ENCODE measurements around the gene TMEM40.
"Not testable (repeated sequence)": the region's sequence is repeated elsewhere in the genome, so short reads cannot be mapped to it uniquely, and the experiment has no call there.

Gene TMEM40

DNA sequence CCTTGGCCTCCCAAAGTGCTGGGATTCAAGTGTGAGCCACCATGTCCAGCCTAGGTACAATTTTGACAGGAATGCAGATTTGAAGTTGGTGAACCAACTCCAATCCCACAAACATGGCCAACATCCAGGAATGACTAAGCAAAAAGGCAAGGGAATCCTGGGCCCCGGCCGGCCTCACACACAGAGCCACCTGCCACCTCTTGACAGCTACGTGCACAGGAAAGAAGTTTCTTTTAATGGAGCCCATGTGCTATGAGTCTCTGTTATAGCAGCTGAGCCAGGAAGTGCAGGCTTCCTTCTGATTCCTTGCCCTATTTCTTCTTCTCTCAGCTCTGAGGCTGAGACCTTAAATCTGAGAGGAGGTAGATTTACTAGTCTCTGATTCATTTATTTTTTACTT is 8.8 kb downstream of the TMEM40 start:
- DNase-seq, result no peak

DNA sequence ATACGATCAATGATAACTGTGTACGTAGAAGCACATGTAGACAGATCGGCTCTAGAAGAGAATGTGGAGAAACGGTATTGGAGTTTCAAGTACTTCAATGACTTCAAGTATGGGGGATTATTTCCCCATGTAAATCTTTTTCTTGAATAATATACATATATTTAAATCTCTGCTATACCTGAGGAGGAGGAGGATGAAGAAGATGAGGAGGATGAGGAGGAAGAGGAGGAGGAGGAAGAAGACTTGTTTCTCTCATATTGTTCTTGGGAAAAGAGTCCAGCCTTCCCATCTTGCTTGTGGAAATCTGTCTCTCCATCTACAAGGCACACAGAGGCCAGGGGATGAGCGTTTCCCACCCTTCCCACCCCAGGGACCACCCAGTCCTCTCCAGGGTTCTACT is 10.6 kb downstream of the TMEM40 start:
- DNase-seq, result no peak

DNA sequence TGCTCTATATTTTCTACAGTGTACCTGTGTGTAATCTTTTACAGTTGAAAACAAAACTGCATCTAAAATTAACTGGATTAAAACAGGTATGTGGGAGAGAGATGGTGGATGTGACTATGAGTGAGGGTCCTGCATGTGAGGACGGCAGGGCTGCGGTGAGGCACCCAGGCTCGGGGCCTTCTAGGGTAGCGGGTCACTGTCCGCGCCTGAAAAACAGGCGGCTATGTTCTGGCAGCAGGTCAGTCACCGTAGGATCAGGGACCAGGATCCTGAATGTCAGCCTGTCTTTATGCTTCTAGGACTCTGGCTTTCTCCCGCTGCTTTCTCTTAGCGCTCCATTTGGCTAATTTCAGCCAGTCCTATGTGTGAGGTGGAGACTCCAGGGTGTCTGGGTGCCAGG is 12.6 kb downstream of the TMEM40 start:
- no peak for DNase-seq

DNA sequence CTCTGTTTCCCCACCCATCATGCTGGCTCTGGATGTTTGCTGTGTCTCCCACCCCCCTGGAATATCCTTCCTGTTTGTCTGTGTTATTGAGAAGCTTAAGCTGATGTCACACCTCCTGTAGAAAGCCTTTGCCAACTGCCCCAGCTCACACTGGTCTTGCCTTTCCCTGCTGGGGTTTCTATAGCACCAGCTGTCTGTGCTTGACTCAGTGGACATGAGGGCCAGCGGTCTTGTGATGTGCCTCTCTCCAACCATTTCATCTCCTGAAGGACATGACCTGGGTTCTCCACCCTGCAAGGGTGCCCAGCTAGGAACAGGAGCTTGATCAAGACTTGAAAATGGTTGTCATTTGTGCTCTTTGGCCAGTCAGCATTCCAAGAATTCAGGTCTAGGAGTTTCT is 14.7 kb downstream of the TMEM40 start:
- no peak for DNase-seq

DNA sequence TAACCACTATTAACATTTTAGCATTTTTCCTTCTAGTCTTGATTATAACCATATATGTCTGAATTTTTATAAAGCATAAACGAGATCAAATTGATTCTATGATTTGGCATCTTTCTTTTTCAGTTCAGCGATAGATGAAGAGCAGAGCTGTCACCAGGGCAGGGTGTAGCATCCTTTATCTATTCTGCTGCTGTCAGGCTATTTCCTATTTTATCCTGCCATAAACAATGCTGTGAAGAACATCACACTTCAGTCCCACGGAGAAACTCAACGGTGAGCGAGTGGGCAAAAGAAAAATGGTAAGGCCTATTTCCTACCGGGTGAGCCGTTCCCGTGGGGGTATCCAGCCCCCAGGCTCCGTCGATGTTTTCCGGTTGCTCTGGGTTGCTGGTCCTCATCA is 15.5 kb downstream of the TMEM40 start:
- DNase-seq, result no peak

DNA sequence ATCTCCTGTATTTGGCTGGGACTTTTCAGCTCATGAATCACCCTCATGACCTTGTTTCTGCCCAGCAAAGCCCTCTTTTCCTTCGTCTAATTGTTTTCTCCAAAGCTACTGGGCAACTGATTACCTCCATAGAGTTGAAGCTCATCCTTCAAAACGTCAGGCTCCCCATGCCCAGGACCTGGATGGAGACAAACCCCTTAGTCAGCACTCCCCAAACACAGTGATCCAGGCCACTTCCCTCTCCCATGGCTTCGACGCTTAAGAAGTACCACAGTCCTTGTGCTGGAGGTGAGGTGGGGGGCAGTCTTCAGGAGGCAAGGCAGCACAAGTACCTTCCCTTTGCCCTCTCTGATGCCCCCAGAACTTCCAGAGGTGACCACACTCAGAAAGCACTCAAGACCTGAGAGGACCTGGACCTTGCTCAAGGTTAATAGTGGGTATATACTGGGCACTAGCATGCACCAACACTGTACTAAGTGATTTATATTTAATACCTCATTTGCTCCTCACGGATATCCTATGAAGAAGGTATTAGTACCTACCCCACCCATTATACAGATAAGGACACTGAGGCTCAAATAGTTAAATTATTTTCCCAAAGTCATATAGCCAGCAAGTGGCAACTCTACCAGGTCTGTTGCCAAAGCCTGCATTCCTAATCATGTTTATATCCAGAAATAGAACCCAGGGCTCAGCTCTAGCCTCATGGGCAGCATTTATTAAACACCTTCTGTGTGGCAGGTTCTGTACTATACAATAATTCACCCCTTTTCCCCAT is 16.5 kb downstream of the TMEM40 start:
- DNase-seq, result no peak

DNA sequence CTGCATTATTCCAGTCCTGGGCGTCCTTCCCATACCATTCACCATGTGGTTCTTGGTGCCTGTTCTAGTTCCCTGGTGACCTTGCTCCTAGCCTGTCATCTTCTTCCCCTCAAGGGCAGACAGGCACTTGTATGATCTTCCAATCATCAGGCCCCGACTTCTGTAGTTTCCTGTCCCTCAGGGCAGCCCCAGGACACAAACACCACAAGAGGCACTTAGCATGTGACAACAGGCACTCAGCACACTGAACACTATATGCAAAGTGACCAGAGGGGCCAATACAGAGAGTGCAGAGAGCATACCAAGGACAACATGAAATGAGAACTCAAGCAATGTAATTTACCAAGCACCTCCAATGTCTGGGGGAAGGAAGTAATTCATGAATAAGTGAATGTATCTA is 17.9 kb downstream of the TMEM40 start:
- no peak for DNase-seq

DNA sequence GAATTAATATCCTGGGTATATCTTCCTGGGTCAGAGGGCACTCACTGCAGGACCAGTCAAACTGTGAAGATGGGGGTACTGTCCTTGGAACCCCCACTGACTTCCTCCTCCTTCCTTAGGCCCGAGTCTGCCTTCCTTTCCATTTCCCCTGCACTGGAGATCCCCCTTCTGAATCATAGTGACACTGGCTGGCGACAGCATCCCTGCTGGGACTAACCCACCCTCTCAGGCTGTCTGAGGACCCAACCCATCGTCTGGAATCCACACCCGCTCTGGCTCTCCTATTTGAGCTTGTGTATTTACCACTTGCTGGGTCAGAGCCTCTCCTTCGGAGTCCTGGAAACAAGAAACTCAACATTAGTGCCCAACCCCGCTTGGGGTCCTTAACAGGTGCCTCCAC is 21.2 kb downstream of the TMEM40 start:
- DNase-seq, result no peak

DNA sequence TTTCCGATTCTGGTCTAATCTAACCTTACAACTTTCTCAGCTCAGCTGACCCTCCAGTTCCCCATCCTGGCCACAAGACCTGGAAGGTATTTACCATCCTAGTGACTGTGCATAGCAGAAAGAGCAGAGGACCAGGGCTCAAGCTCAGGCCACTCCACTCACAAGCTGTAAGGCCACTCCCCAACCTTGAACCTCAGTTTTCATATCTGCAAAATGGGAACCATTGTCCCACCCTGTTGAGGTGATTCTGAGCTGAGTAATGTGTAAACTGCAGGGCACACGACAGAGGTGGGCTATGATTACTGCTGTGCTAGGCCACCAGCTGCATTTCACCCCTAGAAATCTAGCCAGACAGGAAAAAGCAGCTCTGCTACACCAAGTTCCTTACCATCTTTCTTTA is 21.7 kb downstream of the TMEM40 start:
- no peak for DNase-seq

DNA sequence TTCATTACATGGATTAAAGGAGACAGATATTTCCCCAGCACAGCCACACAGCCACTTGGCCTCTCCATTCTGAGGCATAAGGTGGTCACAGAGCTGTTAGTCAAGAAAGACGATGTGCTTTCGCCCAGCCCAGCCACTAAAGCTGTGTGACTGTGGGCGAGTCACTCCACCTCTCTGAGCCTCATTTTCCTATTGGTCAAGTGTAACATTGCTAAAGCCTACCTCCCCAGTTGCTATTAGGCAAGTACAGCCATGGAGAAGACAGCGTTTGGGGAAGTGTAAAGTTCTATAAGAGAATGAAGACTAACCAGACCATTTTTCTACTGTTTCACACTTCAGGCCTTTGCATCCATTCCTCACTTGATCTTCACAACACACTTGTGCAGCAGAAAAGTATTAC is 24.1 kb downstream of the TMEM40 start:
- no peak for DNase-seq

DNA sequence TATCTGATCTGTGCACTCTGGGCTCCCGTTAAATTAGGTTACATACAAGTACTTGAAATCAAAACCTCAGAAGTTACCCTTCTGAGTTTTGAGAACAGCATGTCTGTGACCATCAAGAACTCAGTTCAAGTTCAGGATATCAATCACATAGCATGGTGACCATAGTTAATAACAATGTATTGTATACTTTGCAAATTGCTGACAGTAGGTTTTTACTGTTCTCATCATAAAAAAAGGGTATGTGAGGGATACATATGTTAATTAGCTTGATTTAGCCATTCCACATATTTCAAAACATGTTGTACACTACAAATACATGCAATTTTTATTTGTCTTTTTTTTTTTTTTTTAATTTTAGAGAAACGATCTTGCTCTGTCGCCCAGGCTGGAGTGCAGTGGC is 25.5 kb downstream of the TMEM40 start:
- DNase-seq, result no peak

DNA sequence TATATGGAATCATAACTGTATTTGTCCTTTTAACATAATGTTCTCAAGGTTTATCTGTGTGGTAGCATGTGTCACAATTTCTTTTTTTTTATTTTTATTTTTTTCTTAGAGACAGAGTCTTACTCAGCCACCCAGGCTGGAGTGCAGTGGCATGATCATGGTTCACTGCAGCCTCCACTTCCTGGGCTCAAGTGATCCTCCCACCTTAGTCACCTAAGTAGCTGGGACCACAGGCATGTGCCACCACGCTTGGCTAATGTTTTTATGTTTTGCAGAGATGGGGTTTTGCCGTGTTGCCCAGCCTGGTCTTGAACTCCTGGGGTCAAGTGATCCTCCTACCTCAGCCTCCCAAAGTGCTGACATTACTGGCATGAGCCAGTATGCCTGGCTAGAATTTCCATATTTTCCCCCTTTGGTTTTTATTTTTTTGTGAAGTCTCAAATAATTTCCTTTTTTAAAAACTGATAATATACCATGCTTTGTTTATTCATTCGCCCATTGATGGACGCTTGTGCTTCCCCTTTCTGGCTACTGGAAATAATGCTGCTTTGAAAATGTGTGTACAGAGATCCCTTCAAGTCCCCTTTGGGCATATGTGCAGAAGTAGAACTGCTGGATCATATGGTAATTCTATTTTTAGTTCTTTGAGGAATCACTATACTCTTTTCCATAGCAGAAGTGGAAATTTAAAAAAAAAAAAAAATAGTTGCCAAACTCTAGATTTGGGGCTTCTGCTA is 28.4 kb downstream of the TMEM40 start:
- DNase-seq, result no peak

DNA sequence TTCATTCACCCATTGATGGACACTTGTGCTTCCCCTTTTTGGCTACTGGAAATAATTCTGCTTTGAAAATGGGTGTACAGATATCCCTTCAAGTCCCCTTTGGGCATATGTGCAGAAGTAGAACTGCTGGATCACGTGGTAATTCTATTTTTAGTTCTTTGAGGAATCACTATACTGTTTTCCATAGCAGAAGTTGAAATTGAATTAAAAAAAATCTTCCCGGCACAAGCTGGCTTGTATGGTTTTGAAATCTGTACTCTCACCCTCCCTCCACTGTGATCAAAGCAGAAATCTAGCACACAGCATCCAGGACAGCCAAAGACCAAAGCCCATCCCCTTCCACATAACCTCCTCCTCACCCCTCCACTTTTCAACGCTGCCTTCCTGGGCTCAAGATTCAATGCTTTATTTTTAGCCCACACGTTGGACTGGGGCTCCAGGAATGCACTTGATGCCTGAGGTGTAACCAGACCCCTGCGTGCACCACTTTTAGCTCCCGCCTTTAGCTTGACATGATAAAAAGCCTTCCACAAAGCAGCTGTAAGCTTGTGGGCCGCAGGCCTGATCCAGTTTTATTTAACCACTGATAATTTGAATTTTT is 29.9 kb downstream of the TMEM40 start:
- no peak for DNase-seq

DNA sequence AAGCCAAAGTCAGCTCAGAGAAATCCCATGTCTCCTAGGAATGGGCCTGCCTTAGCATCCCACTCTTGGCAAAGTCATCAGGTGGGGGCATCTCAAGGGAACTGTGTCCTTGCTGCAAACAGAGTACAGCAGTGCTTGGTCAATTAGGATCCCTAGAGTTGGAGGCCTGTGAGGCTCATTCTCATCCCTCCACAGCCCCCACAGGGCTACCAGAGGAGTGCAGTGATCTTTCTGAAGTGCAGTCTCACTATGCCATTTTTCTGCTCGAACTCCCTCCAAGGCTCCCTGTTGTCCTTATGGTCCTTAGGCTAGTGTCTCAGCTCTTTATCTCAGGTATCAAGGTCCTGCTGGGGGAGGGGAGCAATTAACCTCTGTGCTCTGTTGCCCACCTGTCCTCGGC is 31.1 kb downstream of the TMEM40 start:
- no peak for DNase-seq

DNA sequence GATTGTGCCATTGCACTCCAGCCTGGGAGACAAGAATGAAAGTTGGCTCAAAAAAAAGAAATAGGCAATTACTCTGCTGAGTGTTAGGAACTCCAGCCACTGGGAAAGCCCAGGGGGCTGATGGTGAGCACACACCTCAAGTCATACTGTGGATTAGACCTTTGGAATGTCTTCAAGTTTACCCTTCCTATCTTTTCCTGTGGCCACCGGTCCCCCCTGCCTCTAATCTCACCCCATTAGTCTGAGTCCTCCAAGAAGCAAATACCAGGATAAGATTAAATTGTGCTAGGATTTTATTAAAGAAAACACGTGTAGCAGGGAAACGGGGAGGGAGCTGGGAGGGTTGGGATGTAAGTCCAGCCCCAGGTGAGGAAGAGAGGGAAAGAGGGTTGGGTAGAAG is 31.6 kb downstream of the TMEM40 start:
- DNase-seq, result no peak

DNA sequence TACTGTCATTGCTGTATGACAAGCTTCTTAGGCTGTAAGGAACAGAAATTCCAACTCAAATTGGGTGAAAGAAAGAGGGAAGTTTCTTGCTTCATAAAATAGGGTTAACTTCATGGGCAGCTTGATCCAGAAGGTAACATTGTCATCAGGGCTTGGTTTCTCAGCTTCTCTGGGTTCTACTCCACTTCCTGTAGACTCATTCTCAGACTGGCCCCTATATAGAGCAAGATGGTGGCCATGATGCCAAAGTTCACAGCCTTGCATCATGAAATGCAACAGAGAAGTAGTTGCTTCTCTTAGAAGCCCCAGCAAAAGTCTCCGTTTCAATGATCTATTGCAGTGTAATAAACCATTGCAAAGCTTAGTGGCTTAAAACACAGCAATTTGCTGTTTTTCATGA is 33.6 kb downstream of the TMEM40 start:
- DNase-seq, result no peak

DNA sequence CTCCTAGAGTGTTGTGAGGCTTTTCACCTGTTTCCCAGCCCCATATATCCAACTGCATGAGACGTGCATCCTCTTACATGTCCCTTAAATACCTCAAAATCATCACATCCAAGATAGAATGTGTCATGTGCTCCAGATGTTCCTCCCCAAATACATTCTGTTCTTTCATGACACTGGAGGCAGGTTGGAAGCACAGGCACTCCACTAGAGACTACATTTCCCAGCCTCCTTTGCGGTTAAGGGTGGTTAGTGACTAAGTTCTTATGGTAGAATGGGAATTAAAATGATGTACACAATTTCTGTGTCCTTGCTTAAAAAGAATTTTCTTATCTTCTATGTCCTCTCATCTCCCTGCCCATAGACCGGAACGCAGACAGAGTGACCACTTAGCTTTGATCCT is 34.3 kb downstream of the TMEM40 start:
- no peak for DNase-seq

DNA sequence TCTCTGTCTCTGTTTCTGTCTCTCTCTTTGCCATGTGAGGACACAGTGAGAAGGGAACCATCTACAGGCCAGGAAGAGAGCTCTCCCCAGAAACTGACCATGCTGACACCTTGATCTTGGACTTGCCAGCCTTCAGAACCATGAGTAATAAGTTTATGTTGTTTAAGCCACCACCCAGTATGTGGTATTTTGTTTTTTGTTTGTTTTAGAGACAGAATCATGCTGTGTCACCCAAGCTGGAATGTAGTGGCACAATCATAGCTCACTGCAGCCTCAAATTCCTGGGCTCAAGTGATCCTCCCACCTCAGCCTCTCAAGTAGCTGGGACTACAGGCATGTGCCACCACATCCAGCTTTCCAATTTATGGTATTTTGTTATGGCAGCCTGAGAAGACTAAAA is 35.7 kb downstream of the TMEM40 start:
- DNase-seq, result not testable (repeated sequence)

DNA sequence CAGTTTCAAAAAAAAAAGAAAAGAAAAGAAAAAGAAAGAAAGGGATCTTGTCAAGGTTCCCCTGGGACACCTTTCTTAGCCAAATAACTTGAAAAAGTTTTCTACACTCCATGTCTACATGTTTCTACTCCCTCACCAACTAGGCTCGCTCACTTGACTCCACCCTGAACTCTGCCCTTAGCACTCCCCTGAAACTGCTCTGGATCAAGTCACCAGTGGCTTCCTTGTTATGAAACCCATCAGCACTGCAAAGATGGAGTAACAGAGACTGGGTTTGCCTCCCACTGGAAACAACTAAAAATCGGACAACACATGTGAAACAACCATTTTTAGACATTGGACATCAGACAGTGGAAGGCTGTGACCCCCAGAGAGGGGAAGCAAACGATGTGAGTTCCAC is 36.8 kb downstream of the TMEM40 start:
- no peak for DNase-seq

DNA sequence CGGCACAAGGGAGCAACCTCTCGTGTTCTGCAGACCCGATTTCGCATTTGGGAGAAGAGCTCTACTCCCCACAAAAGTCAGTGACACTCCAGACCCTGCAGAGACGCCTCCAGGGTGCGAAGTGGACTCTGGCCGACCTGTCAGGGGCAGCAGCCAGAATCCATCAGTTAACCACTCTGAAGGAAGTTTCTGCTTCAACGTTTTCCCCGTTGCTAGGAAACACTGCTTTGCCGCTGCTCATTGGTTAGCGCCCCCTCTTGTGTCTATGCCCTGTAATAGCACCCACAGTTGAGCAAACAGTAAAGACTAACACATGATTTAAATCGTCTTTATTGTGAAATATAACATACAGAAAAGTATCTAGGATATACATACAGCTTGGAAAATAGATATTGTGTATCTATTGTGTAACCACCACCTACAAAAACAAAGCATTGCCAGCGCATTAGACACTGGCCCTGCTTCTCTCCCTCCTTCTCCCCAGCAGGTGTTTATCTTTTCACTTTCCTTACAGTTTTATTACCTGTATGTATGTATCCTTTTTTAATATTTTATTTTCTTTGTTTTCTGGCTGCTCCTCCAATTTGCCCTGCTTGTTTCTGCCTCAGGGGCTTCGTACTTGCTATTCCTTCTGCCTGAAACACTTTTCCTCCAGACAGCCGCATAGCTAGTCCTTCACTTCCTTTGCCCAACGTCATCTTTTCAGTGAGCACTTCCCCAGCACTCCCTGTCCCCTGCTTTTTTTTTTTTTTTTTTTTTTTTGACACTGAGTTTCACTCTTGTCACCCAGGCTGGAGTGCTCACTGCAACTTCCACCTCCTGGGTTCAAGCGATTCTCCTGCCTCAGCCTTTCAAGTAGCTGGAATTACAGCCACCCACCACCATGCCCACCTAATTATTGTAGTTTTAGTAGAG is 38.8 kb downstream of the TMEM40 start:
- DNase-seq, result peak; percentile 64

DNA sequence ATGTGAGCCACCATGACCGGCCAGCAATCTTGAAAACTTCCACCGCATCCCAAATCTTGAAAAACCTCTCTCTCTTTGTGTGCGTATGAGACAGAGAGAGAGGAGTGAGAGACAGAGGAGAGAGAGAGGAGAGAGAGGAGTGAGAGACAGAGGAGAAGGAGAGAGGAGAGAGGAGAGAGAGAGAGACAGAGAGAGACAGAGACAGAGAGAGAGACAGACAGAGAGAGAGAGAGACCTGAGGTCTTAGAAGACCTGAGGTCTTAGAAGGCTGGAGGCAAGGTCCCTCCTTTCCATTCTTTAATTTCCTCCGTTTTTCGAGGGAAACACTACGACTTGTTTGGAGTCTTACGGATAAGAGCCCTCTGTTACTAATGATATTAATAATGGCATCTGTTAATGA is 39.5 kb downstream of the TMEM40 start:
- no peak for DNase-seq

DNA sequence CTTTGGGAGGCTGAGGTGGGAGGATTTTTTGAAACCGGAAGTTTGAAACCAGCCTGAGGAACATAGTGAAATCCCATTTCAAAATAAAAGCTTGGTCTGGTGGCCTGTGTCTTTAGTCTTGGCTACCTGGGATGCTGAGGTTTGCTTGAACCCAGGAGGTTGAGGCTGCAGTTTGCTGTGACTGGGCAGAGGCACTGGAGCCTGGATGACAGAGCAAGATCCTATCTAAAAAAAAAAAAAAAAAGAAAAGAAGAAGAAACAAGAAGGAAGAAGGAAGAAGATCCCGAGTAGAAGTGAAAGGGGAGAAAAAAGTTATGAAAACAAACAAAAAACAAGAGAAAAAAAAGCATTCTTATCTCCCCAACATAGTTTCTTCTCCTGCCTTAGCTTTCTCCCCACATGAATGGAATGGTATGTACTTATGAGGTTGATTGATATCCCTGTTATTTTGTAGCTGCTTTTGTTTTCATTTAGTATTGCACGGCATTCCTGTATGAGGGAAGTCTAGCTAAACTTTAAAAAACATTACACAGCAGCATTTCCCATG is 42.4 kb downstream of the TMEM40 start:
- no peak for DNase-seq

DNA sequence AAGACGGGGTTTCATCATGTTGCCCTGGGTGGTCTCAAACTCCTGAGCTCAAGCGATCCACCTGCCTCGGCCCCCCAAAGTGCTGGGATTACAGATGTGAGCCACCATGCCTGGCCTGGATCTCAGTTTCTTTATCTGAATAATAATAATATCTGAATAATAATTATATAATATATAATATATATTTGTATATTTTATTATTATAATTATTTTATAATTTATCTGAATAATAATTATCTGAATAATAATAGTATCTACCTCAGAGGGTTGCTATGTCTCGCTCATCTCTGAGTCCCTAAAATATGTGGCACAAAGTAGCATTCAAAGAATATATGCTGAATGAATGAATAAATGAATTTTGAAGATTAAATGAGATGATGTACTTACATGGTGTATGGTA is 44.8 kb downstream of the TMEM40 start:
- no peak for DNase-seq

All from activated naive CD4-positive, alpha-beta T cell treated with anti-CD3 and anti-CD28 coated beads, Interleukin-2, amount 50 U/mL, for 16 hours (primary cell).